B cell (primary cell): Measurements from ENCODE around the gene GFAP. TPM values are rescaled to one million over a fixed set of nuclear protein-coding genes. Genes with fewer than 3 reads are reported as not detected.

Experiments
- ATAC-seq: fragments of 200-7000 bp; cut with Tn5 transposase; one replicate; pipeline ENCODE4 v1.10.0; 2021; ENCODE audit warnings: low read depth, mild to moderate bottlenecking, moderate number of reproducible peaks, moderate library complexity
- CTCF ChIA-PET: fragments of 350-600 bp; sonication (Branson Sonifier 250); formaldehyde crosslinking; loops from one replicate; lab custom pipeline; 2021; ENCODE audit warnings: antibody characterized with exemption, inconsistent platforms; lab: Charles Lee
- POLR2A ChIA-PET: fragments of 350-600 bp; sonication (Branson Sonifier 250); formaldehyde crosslinking; loops from one replicate; lab custom pipeline; 2021; ENCODE audit warnings: antibody characterized with exemption; lab: Charles Lee
- DNase-seq: peaks from one replicate; pipeline ENCODE4 v3.0.0; 2013
- H2AFZ ChIP-seq: 2 replicates; pipeline ENCODE4 v1.6.1; 2012; ENCODE audit warnings: mild to moderate bottlenecking, low read depth, low read length; ENCODE audit not compliant: insufficient read depth, poor library complexity, severe bottlenecking
- H3K27ac ChIP-seq, 2 donors: 1 replicate in 1 of 2; 2 replicates in 1 of 2; pipeline ENCODE4 v1.5.1; 2012 to 2013; ENCODE audit warnings: low read length in 2 of 2, mild to moderate bottlenecking in 2 of 2, moderate library complexity in 1 of 2
- H3K27me3 ChIP-seq, 4 experiments: fragments of 200-600 bp in 1 of 4; sonication (generic) in 1 of 4; replicated peaks in 1 of 4; 1 replicate in 2 of 4; 2 replicates in 2 of 4; pipeline versions ENCODE4 v1.6.1 to v1.7.0; 2013 to 2016; ENCODE audit warnings: low read length in 3 of 4, mild to moderate bottlenecking in 2 of 4, mixed read lengths in 1 of 4, moderate library complexity in 1 of 4; ENCODE audit not compliant: insufficient read depth in 4 of 4, control insufficient read depth in 3 of 4; ENCODE audit errors: control extremely low read depth in 1 of 4
- H3K36me3 ChIP-seq, 2 experiments: replicated peaks in 1 of 2; 1 replicate in 1 of 2; 2 replicates in 1 of 2; pipeline versions ENCODE4 v1.6.1 to v1.7.1; 2013; ENCODE audit warnings: low read length in 1 of 2; ENCODE audit not compliant: insufficient read depth in 2 of 2, control insufficient read depth in 1 of 2; ENCODE audit errors: control extremely low read depth in 1 of 2, extremely low read depth in 1 of 2
- H3K4me1 ChIP-seq, 2 donors: fragments of 200-600 bp in 1 of 2; sonication (generic) in 1 of 2; 1 replicate in 1 of 2; 2 replicates in 1 of 2; pipeline versions ENCODE4 v1.5.1 to v1.6.1; 2013 to 2017; ENCODE audit warnings: low read length in 2 of 2; ENCODE audit not compliant: control insufficient read depth in 2 of 2, insufficient read depth in 2 of 2
- H3K4me2 ChIP-seq: replicated peaks from 2 replicates; pipeline ENCODE3; 2012; ENCODE audit warnings: mild to moderate bottlenecking, low read depth, low read length; ENCODE audit not compliant: poor library complexity, severe bottlenecking
- H3K4me3 ChIP-seq, 5 experiments: fragments of 200-600 bp in 1 of 5; sonication (generic) in 1 of 5; 1 replicate in 3 of 5; 2 replicates in 2 of 5; pipeline versions ENCODE4 v1.5.1 to v1.7.0; 2011 to 2016; ENCODE audit warnings: low read length in 4 of 5, mild to moderate bottlenecking in 4 of 5, low read depth in 2 of 5, control low read depth in 1 of 5, moderate library complexity in 1 of 5; ENCODE audit not compliant: insufficient read depth in 1 of 5; ENCODE audit errors: control extremely low read depth in 1 of 5, extremely low read depth in 1 of 5
- H3K79me2 ChIP-seq: fragments of 200-600 bp; sonication (generic); one replicate; pipeline ENCODE4 v1.6.0; 2016; ENCODE audit warnings: low read length; ENCODE audit not compliant: control insufficient read depth, insufficient read depth
- H3K9ac ChIP-seq: fragments of 200-600 bp; sonication (generic); 2 replicates; pipeline ENCODE4 v1.6.1; 2017; ENCODE audit warnings: mild to moderate bottlenecking, low read length, moderate library complexity
- H3K9me3 ChIP-seq, 3 donors: one replicate each; pipeline versions ENCODE4 v1.6.1 to v1.7.1; 2013; ENCODE audit warnings: low read length in 2 of 3; ENCODE audit not compliant: control insufficient read depth in 2 of 3, insufficient read depth in 1 of 3; ENCODE audit errors: control extremely low read depth in 1 of 3
- H4K20me1 ChIP-seq: 2 replicates; pipeline ENCODE4 v1.6.0; 2012; ENCODE audit warnings: mild to moderate bottlenecking, low read length; ENCODE audit not compliant: insufficient read depth, control insufficient read depth, poor library complexity, severe bottlenecking
- H3K27ac Mint-ChIP-seq: one replicate; pipeline ENCODE4 v1.8.0; 2021; ENCODE audit warnings: mixed read lengths
- H3K27me3 Mint-ChIP-seq: one replicate; pipeline ENCODE4 v1.8.0; 2021; ENCODE audit warnings: mixed read lengths
- H3K4me1 Mint-ChIP-seq: one replicate; pipeline ENCODE4 v1.8.0; 2021; ENCODE audit warnings: mixed read lengths
- H3K4me3 Mint-ChIP-seq: one replicate; pipeline ENCODE4 v1.8.0; 2021; ENCODE audit warnings: mixed read lengths
- H3K9me3 Mint-ChIP-seq: one replicate; pipeline ENCODE4 v1.8.0; 2022; ENCODE audit warnings: mixed read lengths; ENCODE audit not compliant: insufficient read depth
- CTCF ChIP-seq: fragments of 200-600 bp; IDR thresholded peaks from one replicate; pipeline ENCODE4 v1.8.0; 2022; ENCODE audit warnings: antibody characterized with exemption, mild to moderate bottlenecking
- EZH2 ChIP-seq: IDR thresholded peaks from 2 replicates; pipeline ENCODE4 v1.6.1; 2012; ENCODE audit warnings: borderline replicate concordance, low read depth, mild to moderate bottlenecking, moderate library complexity, low read length; ENCODE audit not compliant: insufficient read depth, poor library complexity, severe bottlenecking
- WGBS: methylation state at CpG from one replicate; pipeline ENCODE4 v1.1.5; 2013; ENCODE audit warnings: missing lambda C conversion rate; ENCODE audit not compliant: insufficient coverage; 5-methylcytosine and 5-hydroxymethylcytosine counted together
- intact Hi-C: fragments of 100-400 bp; cut with micrococcal nuclease; formaldehyde crosslinking; loops from one replicate; pipeline ENCODE4 v1.10.0; 2022
- polyA plus RNA-seq: library from polyadenylated mRNA; depleted of rRNA; stranded (reverse); fragments of >200 nt; gene quantifications from 2 replicates; pipeline ENCODE4 v1.2.3, GENCODE V29; 2012
- total RNA-seq, 2 donors: library from RNA; stranded (reverse); fragments of 120-200 nt in 1 of 2; gene quantifications; 1 replicate in 1 of 2; 2 replicates in 1 of 2; pipeline versions ENCODE4 v1.2.3 to v1.2.4, GENCODE V29; 2013 to 2022

GFAP gene
- total and polyA plus RNA-seq, 2 donors (not counting 1 experiment from before 2014, with no cell fraction given): not detected

GRCh38 chr17:44881145-44881544 lies 34.2 kb downstream of the GFAP start:
- Histone ChIP-seq H3K9ac (no peak overlapping the region), H3K4me3 (no peak overlapping the region), H4K20me1 (no peaks in the 10 kb centered on the region), H3K79me2 (no peaks in the 10 kb centered on the region), H3K36me3 (peaks cover 16 to 75% of the 10 kb centered on the region in 2 experiments), H3K4me2 (no peak overlapping the region), H3K27ac (no peak overlapping the region), H3K4me1 (no peaks in the 10 kb centered on the region), H3K27me3 (no peaks in the 10 kb centered on the region), H2AFZ (no peak overlapping the region), H3K9me3 (no peaks in the 10 kb centered on the region)
- Mint-ChIP-seq H3K4me3 (no peak overlapping the region), H3K4me1 (no peaks in the 10 kb centered on the region), H3K9me3 (no peaks in the 10 kb centered on the region), H3K27ac (no peak overlapping the region), H3K27me3 (no peaks in the 10 kb centered on the region)
- intact Hi-C loops: no loop called here
- ChIA-PET CTCF (interaction anchor here (0.6 to 1.2 kb wide), 6 partner anchors 10 to 350 kb away, joined by 3 to 4 read pairs (median 4); no protein-coding TSS in a partner anchor), POLR2A (no interaction called here)
- DNase-seq: no peak
- no peak for TF ChIP-seq EZH2
- TF ChIP-seq CTCF: no peak
- no peak for ATAC-seq
- no CpG with 5 or more reads among the region's 4 CpGs for WGBS

- DNase-seq: no peak
- 100% methylated on average over 1 of the region's 2 CpGs for WGBS
- CTCF ChIA-PET: interaction anchor here (1.9 to 3.6 kb wide), 3 partner anchors 15 to 142 kb away, joined by 5 to 25 read pairs (median 16); no protein-coding TSS in a partner anchor
- TF ChIP-seq CTCF: no peak
- no peak for TF ChIP-seq EZH2
- Mint-ChIP-seq H3K9me3 (no peaks in the 10 kb centered on the region), H3K27me3 (no peaks in the 10 kb centered on the region), H3K4me3 (no peak overlapping the region), H3K4me1 (no peaks in the 10 kb centered on the region), H3K27ac (no peak overlapping the region)
- Histone ChIP-seq H3K4me1 (no peaks in the 10 kb centered on the region), H2AFZ (no peak overlapping the region), H4K20me1 (no peaks in the 10 kb centered on the region), H3K27ac (no peak overlapping the region), H3K9ac (no peak overlapping the region), H3K4me2 (no peak overlapping the region), H3K9me3 (no peaks in the 10 kb centered on the region), H3K79me2 (no peaks in the 10 kb centered on the region), H3K27me3 (no peaks in the 10 kb centered on the region), H3K4me3 (no peak overlapping the region), H3K36me3 (peaks cover 16 to 75% of the 10 kb centered on the region in 2 experiments)
- POLR2A ChIA-PET: no interaction called here
- intact Hi-C loops: no loop called here
- no peak for ATAC-seq
Observed at GRCh38 chr17:44880062-44880461, 35.2 kb downstream of the GFAP start.
